Mesenchymal stem cell (in vitro differentiated cells and primary cell): ENCODE results near the gene USP5.
"Not testable (repeated sequence)": the region's sequence is repeated elsewhere in the genome, so short reads cannot be mapped to it uniquely, and the experiment has no call there.

Experiments
- DNase-seq: peaks from one replicate; pipeline ENCODE4 v3.0.0-alpha.2; 2013
- H2AFZ ChIP-seq: one replicate; pipeline ENCODE4 v1.6.1; 2013; ENCODE audit warnings: low read depth, mild to moderate bottlenecking, control low read depth, inconsistent platforms, low read length, moderate library complexity
- H2AK5ac ChIP-seq: 2 replicates; pipeline ENCODE4 v1.6.1; 2013; ENCODE audit warnings: low read length, moderate library complexity, mild to moderate bottlenecking, inconsistent platforms; ENCODE audit not compliant: severe bottlenecking
- H2BK120ac ChIP-seq: one replicate; pipeline ENCODE4 v1.6.1; 2013; ENCODE audit warnings: low read depth, mild to moderate bottlenecking, inconsistent platforms, low read length, moderate library complexity
- H2BK12ac ChIP-seq, 2 experiments: one replicate each; pipeline ENCODE4 v1.6.1; 2013; ENCODE audit warnings: inconsistent platforms in 2 of 2, low read length in 2 of 2, mild to moderate bottlenecking in 2 of 2, moderate library complexity in 2 of 2, control low read depth in 1 of 2
- H2BK15ac ChIP-seq: one replicate; pipeline ENCODE4 v1.6.1; 2013; ENCODE audit warnings: mild to moderate bottlenecking, low read depth, inconsistent platforms; ENCODE audit not compliant: poor library complexity, severe bottlenecking
- H2BK5ac ChIP-seq: 2 replicates; pipeline ENCODE4 v1.6.1; 2013; ENCODE audit warnings: low read depth, mild to moderate bottlenecking, low read length, control low read depth, inconsistent platforms; ENCODE audit not compliant: poor library complexity, severe bottlenecking
- H3K14ac ChIP-seq, 2 experiments: one replicate each; pipeline ENCODE4 v1.6.1; 2013; ENCODE audit warnings: inconsistent platforms in 2 of 2, low read length in 2 of 2, control low read depth in 1 of 2, mild to moderate bottlenecking in 1 of 2, moderate library complexity in 1 of 2
- H3K18ac ChIP-seq, 2 experiments: one replicate each; pipeline ENCODE4 v1.6.1; 2013; ENCODE audit warnings: inconsistent platforms in 2 of 2, low read length in 2 of 2, control low read depth in 1 of 2, low read depth in 1 of 2, mild to moderate bottlenecking in 1 of 2
- H3K23ac ChIP-seq, 2 experiments: one replicate each; pipeline ENCODE4 v1.6.1; 2013; ENCODE audit warnings: inconsistent platforms in 2 of 2, low read length in 2 of 2, mild to moderate bottlenecking in 2 of 2, moderate library complexity in 2 of 2, control low read depth in 1 of 2
- H3K27ac ChIP-seq: 2 replicates; pipeline ENCODE4 v1.5.1; 2013; ENCODE audit warnings: mild to moderate bottlenecking, moderate library complexity, low read length, control low read depth, inconsistent platforms; ENCODE audit not compliant: poor library complexity, severe bottlenecking
- H3K27me3 ChIP-seq, 2 experiments: 2 replicates each; pipeline versions ENCODE4 v1.6.1 to v1.7.0; 2013; ENCODE audit warnings: low read length in 2 of 2, mild to moderate bottlenecking in 2 of 2, moderate library complexity in 2 of 2, control low read depth in 1 of 2, inconsistent platforms in 1 of 2; ENCODE audit not compliant: control insufficient read depth in 1 of 2, insufficient read depth in 1 of 2
- H3K36me3 ChIP-seq, 2 experiments: 2 replicates each; pipeline versions ENCODE4 v1.6.1 to v1.7.0; 2013; ENCODE audit warnings: low read length in 2 of 2, control low read depth in 1 of 2, inconsistent platforms in 1 of 2, low read depth in 1 of 2, mild to moderate bottlenecking in 1 of 2; ENCODE audit not compliant: insufficient read depth in 2 of 2, control insufficient read depth in 1 of 2
- H3K4ac ChIP-seq, 2 experiments: one replicate each; pipeline ENCODE4 v1.6.1; 2013; ENCODE audit warnings: inconsistent platforms in 2 of 2, low read length in 2 of 2, mild to moderate bottlenecking in 2 of 2, moderate library complexity in 2 of 2, control low read depth in 1 of 2, low read depth in 1 of 2
- H3K4me1 ChIP-seq: 2 replicates; pipeline ENCODE4 v1.6.1; 2013; ENCODE audit warnings: low read depth, low read length, control low read depth; ENCODE audit not compliant: control insufficient read depth, insufficient read depth
- H3K4me2 ChIP-seq: 2 replicates; pipeline ENCODE4 v1.6.1; 2013; ENCODE audit warnings: low read length, mild to moderate bottlenecking, inconsistent platforms; ENCODE audit not compliant: poor library complexity, severe bottlenecking
- H3K4me3 ChIP-seq, 2 experiments: 2 replicates each; pipeline versions ENCODE4 v1.5.1 to v1.7.0; 2013; ENCODE audit warnings: low read length in 2 of 2, mild to moderate bottlenecking in 2 of 2, control low read depth in 1 of 2, low read depth in 1 of 2; ENCODE audit not compliant: insufficient read depth in 1 of 2
- H3K79me1 ChIP-seq: replicated peaks from 2 replicates; pipeline ENCODE4 v1.6.1; 2013; ENCODE audit warnings: mild to moderate bottlenecking, control low read depth, low read length, inconsistent platforms; ENCODE audit not compliant: poor library complexity, severe bottlenecking
- H3K9ac ChIP-seq: 2 replicates; pipeline ENCODE4 v1.7.0; 2013; ENCODE audit warnings: mild to moderate bottlenecking, low read length, moderate library complexity
- H3K9me3 ChIP-seq: 2 replicates; pipeline ENCODE4 v1.7.0; 2013; ENCODE audit warnings: mild to moderate bottlenecking, low read length; ENCODE audit not compliant: control insufficient read depth
- H4K8ac ChIP-seq: one replicate; pipeline ENCODE4 v1.6.1; 2013; ENCODE audit warnings: inconsistent platforms, mild to moderate bottlenecking, low read length, moderate library complexity
- H4K91ac ChIP-seq: one replicate; pipeline ENCODE4 v1.6.1; 2013; ENCODE audit warnings: mild to moderate bottlenecking, low read length, inconsistent platforms
- WGBS: methylation state at CpG from one replicate; pipeline ENCODE4 v1.1.7; 2013; ENCODE audit warnings: mixed read lengths; 5-methylcytosine and 5-hydroxymethylcytosine counted together

USP5 gene

DNA sequence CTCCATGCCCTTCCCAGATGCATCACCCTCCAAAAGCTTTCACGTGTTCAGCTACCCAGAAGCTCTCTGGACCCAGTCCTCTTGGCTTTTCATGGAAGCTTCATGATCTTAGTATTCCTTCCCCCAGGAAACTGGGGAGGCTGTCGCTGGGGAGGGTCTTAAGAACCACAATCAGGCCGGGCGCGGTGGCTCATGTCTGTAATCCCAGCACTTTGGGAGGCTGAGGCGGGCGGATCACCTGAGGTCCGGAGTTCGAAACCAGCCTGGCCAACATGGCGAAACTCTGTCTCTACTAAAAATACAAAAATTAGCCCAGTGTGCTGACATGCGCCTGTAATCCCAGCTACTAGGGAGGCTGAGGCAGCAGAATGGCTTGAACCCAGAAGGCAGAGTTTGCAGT, 56.2 kb downstream of the USP5 start:
- H3K4me1 ChIP-seq: not testable (repeated sequence)

GRCh38 chr12:6909421-6910145, 57.6 kb downstream of the USP5 start:
- Histone ChIP-seq H2AFZ (no peak overlapping the region), H3K23ac (no peak overlapping the region), H2BK12ac (no peak overlapping the region), H3K79me1 (no peaks in the 10 kb centered on the region), H2BK5ac (no peak overlapping the region), H3K4me2 (no peak overlapping the region), H3K9ac (no peak overlapping the region), H2BK15ac (no peak overlapping the region), H3K9me3 (no peaks in the 10 kb centered on the region), H4K8ac (no peak overlapping the region), H4K91ac (no peak overlapping the region), H3K27me3 (peaks cover 0 to 14% of the 10 kb centered on the region in 2 experiments), H2BK120ac (no peak overlapping the region), H3K4me3 (no peak overlapping the region), H3K27ac (no peak overlapping the region), H2AK5ac (no peak overlapping the region), H3K14ac (no peak overlapping the region), H3K18ac (no peak overlapping the region), H3K36me3 (peaks cover 3 to 19% of the 10 kb centered on the region in 2 experiments), H3K4me1 (peaks cover 14% of the 10 kb centered on the region), H3K4ac (no peak overlapping the region)
- WGBS: 86% methylated on average over 4 of the region's 4 CpGs
- no peak for DNase-seq

More for the DNA sequence above, 56.2 kb downstream of the USP5 start:
- H2BK5ac ChIP-seq, H3K18ac ChIP-seq, H3K23ac ChIP-seq, H3K4ac ChIP-seq, H3K4me3 ChIP-seq, H3K9me3 ChIP-seq, H3K79me1 ChIP-seq, H2BK12ac ChIP-seq, H3K4me2 ChIP-seq, H2BK15ac ChIP-seq, DNase-seq, H2BK120ac ChIP-seq, H3K9ac ChIP-seq, H2AFZ ChIP-seq, H2AK5ac ChIP-seq, H3K14ac ChIP-seq, H4K91ac ChIP-seq, H4K8ac ChIP-seq, H3K27ac ChIP-seq: not testable (repeated sequence)
- Histone ChIP-seq H3K36me3 (peaks cover 3 to 19% of the 10 kb centered on the region in 2 experiments), H3K27me3 (peaks cover 0 to 14% of the 10 kb centered on the region in 2 experiments)
- WGBS: 96% methylated on average over 11 of the region's 11 CpGs

GRCh38 chr12:6912164-6912935, 60.4 kb downstream of the USP5 start:
- Histone ChIP-seq H3K36me3 (peaks cover 0 to 19% of the 10 kb centered on the region in 2 experiments), H2AFZ (no peak overlapping the region), H3K4me3 (peak overlapping the region in 1 of 2 experiments; percentile 2), H3K79me1 (no peaks in the 10 kb centered on the region), H2BK15ac (no peak overlapping the region), H2BK12ac (no peak overlapping the region), H3K23ac (no peak overlapping the region), H3K14ac (no peak overlapping the region), H3K4me2 (no peak overlapping the region), H2BK5ac (no peak overlapping the region), H2AK5ac (no peak overlapping the region), H2BK120ac (no peak overlapping the region), H3K4ac (no peak overlapping the region), H4K91ac (no peak overlapping the region), H3K18ac (no peak overlapping the region), H4K8ac (no peak overlapping the region), H3K27ac (no peak overlapping the region), H3K27me3 (peaks cover 0 to 19% of the 10 kb centered on the region in 2 experiments), H3K9ac (no peak overlapping the region), H3K9me3 (no peaks in the 10 kb centered on the region), H3K4me1 (peaks cover 18% of the 10 kb centered on the region)
- WGBS: 93% methylated on average over 15 of the region's 15 CpGs
- no peak for DNase-seq
